Neural cell (in vitro differentiated cells): ENCODE results near the gene TMEM14B. TPM values are rescaled to one million over a fixed set of nuclear protein-coding genes. Genes with fewer than 3 reads are reported as not detected.

Experiments
- H2AFZ ChIP-seq: fragments of 200-600, 300-800 bp; sonication (generic), shearing (Covaris generic); 2 replicates; pipeline ENCODE4 v1.6.0; 2014; ENCODE audit warnings: low read depth, mild to moderate bottlenecking, antibody characterized with exemption, low read length, moderate library complexity
- H3F3A ChIP-seq: fragments of 200-600 bp; shearing (Covaris generic); 2 replicates; pipeline ENCODE4 v1.6.1; 2016; ENCODE audit warnings: mild to moderate bottlenecking, moderate library complexity, mixed read lengths, antibody characterized with exemption, low read length; ENCODE audit not compliant: insufficient read depth, poor library complexity, severe bottlenecking
- H3K27ac ChIP-seq: fragments of 200-600, 300-800 bp; sonication (generic), shearing (Covaris generic); 2 replicates; pipeline ENCODE4 v1.5.1; 2014; ENCODE audit warnings: mild to moderate bottlenecking, low read length, moderate library complexity
- H3K27me3 ChIP-seq: fragments of 300-800, 200-600 bp; sonication (generic), shearing (Covaris generic); 2 replicates; pipeline ENCODE4 v1.6.0; 2014; ENCODE audit warnings: mild to moderate bottlenecking, low read depth, low read length, moderate library complexity; ENCODE audit not compliant: insufficient read depth
- H3K36me3 ChIP-seq: fragments of 300-800, 200-600 bp; sonication (generic), shearing (Covaris generic); 2 replicates; pipeline ENCODE4 v1.5.1; 2014; ENCODE audit warnings: mild to moderate bottlenecking, antibody characterized with exemption, low read length, moderate library complexity; ENCODE audit not compliant: insufficient read depth
- H3K4me2 ChIP-seq: fragments of 300-800, 200-600 bp; sonication (generic), shearing (Covaris generic); 2 replicates; pipeline ENCODE4 v1.6.0; 2014; ENCODE audit warnings: mild to moderate bottlenecking, low read length
- H3K4me3 ChIP-seq: fragments of 300-800, 200-600 bp; sonication (generic), shearing (Covaris generic); 2 replicates; pipeline ENCODE4 v1.5.1; 2014; ENCODE audit warnings: mild to moderate bottlenecking, low read length, moderate library complexity
- H3K79me2 ChIP-seq: fragments of 200-600 bp; shearing (Covaris generic); replicated peaks from 2 replicates; pipeline ENCODE4 v1.6.0; 2014; ENCODE audit warnings: mild to moderate bottlenecking, low read length, moderate library complexity; ENCODE audit not compliant: insufficient read depth
- H3K9ac ChIP-seq: fragments of 300-800, 200-600 bp; sonication (generic), shearing (Covaris generic); 2 replicates; pipeline ENCODE4 v1.6.1; 2016; ENCODE audit warnings: mild to moderate bottlenecking, low read length, mixed read lengths
- H3K9me2 ChIP-seq: fragments of 200-600 bp; shearing (Covaris generic); 2 replicates; pipeline ENCODE4 v1.6.1; 2016; ENCODE audit warnings: mild to moderate bottlenecking, low read length, mixed read lengths; ENCODE audit not compliant: insufficient read depth
- H3K9me3 ChIP-seq: fragments of 200-600, 300-800 bp; sonication (generic), shearing (Covaris generic); 2 replicates; pipeline ENCODE4 v1.6.1; 2016; ENCODE audit warnings: mild to moderate bottlenecking, mixed run types, low read length, moderate library complexity, mixed read lengths
- H4K20me1 ChIP-seq: fragments of 200-600 bp; shearing (Covaris generic); 2 replicates; pipeline ENCODE4 v1.6.1; 2016; ENCODE audit warnings: mild to moderate bottlenecking, mixed run types; ENCODE audit not compliant: insufficient read depth
- CTCF ChIP-seq: fragments of 450-650 bp; IDR thresholded peaks from 2 replicates; pipeline ENCODE4 v1.5.1; 2014; ENCODE audit warnings: antibody characterized with exemption, mild to moderate bottlenecking, moderate library complexity; ENCODE audit not compliant: poor library complexity, severe bottlenecking
- EP300 ChIP-seq: fragments of 450-650 bp; conservative IDR thresholded peaks from 2 replicates; pipeline ENCODE4 v1.6.1; 2014; ENCODE audit warnings: antibody characterized with exemption, mild to moderate bottlenecking, moderate library complexity; ENCODE audit not compliant: poor library complexity, severe bottlenecking
- EZH2 ChIP-seq: fragments of 200-600, 300-800 bp; shearing (Covaris generic), sonication (generic); IDR thresholded peaks from 2 replicates; pipeline ENCODE4 v1.6.1; 2014; ENCODE audit warnings: antibody characterized with exemption, low read length, borderline replicate concordance, mild to moderate bottlenecking; ENCODE audit not compliant: insufficient read depth, poor library complexity, severe bottlenecking
- MXI1 ChIP-seq: fragments of 450-650 bp; conservative IDR thresholded peaks from 2 replicates; pipeline ENCODE4 v1.6.1; 2014; ENCODE audit warnings: antibody characterized with exemption, mild to moderate bottlenecking; ENCODE audit not compliant: poor library complexity, severe bottlenecking
- POLR2AphosphoS5 ChIP-seq: IDR thresholded peaks from 2 replicates; pipeline ENCODE4 v1.6.1; 2012
- RAD21 ChIP-seq: fragments of 450-650 bp; conservative IDR thresholded peaks from 2 replicates; pipeline ENCODE4 v1.6.1; 2014; ENCODE audit warnings: antibody characterized with exemption, mild to moderate bottlenecking, moderate library complexity
- REST ChIP-seq: IDR thresholded peaks from 2 replicates; pipeline ENCODE4 v1.6.1; 2012; ENCODE audit warnings: borderline replicate concordance
- SMC3 ChIP-seq: fragments of 450-650 bp; conservative IDR thresholded peaks from 2 replicates; pipeline ENCODE4 v1.6.1; 2014; ENCODE audit warnings: antibody characterized with exemption, mild to moderate bottlenecking, moderate library complexity; ENCODE audit not compliant: poor library complexity
- TAF1 ChIP-seq: IDR thresholded peaks from 2 replicates; pipeline ENCODE4 v1.6.1; 2012; ENCODE audit warnings: low read depth
- polyA plus RNA-seq: library from polyadenylated mRNA; depleted of rRNA; stranded (reverse); fragments of >200 nt; gene quantifications from 2 replicates; pipeline ENCODE4 v1.2.3, GENCODE V29; 2014

TMEM14B gene
- polyA plus RNA-seq, 1 donor from 2014 or later, result 182 TPM

- H4K20me1 ChIP-seq, result no peaks in the 10 kb centered on the region
- H3K36me3 ChIP-seq, result no peaks in the 10 kb centered on the region
- H2AFZ ChIP-seq, result no peak overlapping the region
- H3K4me2 ChIP-seq, result no peak overlapping the region
- H3K4me3 ChIP-seq, result no peak overlapping the region
- H3K27ac ChIP-seq, result no peak overlapping the region
- no peaks in the 10 kb centered on the region for H3K9me3 ChIP-seq
- no peaks in the 10 kb centered on the region for H3K9me2 ChIP-seq
- TF ChIP-seq POLR2AphosphoS5 (no peak), TAF1 (no peak), RAD21 (no peak), SMC3 (no peak), MXI1 (no peak), EZH2 (no peak), CTCF (no peak), EP300 (no peak), REST (no peak)
- H3F3A ChIP-seq, result no peaks in the 10 kb centered on the region
- no peaks in the 10 kb centered on the region for H3K27me3 ChIP-seq
- H3K79me2 ChIP-seq, result peaks cover 7% of the 10 kb centered on the region
- H3K9ac ChIP-seq, result no peak overlapping the region
These were observed 28.2 kb upstream of the TMEM14B start for GRCh38 chr6:10719296-10719963.

- Histone ChIP-seq H4K20me1 (no peaks in the 10 kb centered on the region), H3K9me3 (no peaks in the 10 kb centered on the region), H3F3A (no peaks in the 10 kb centered on the region), H3K27ac (no peak overlapping the region), H3K27me3 (no peaks in the 10 kb centered on the region), H3K36me3 (no peaks in the 10 kb centered on the region), H3K9ac (no peak overlapping the region), H3K4me2 (no peak overlapping the region), H3K79me2 (peaks cover 10% of the 10 kb centered on the region), H2AFZ (no peak overlapping the region), H3K4me3 (no peak overlapping the region), H3K9me2 (no peaks in the 10 kb centered on the region)
- no peak for TF ChIP-seq TAF1
- TF ChIP-seq CTCF, result no peak
- TF ChIP-seq REST, result no peak
- no peak for TF ChIP-seq RAD21
These were observed 27.7 kb upstream of the TMEM14B start for GRCh38 chr6:10719964-10720264.
